GM12872 (cell line): Measurements from ENCODE around the gene ISG15.

Source experiments
- TF ChIP-seq, protein P1 (sequence below): IDR thresholded peaks from 3 replicates; pipeline ENCODE4 v1.5.1; 2011; ENCODE audit warnings: low read depth, mild to moderate bottlenecking, low read length, moderate library complexity; ENCODE audit not compliant: insufficient read depth

The ISG15 gene

DNA sequence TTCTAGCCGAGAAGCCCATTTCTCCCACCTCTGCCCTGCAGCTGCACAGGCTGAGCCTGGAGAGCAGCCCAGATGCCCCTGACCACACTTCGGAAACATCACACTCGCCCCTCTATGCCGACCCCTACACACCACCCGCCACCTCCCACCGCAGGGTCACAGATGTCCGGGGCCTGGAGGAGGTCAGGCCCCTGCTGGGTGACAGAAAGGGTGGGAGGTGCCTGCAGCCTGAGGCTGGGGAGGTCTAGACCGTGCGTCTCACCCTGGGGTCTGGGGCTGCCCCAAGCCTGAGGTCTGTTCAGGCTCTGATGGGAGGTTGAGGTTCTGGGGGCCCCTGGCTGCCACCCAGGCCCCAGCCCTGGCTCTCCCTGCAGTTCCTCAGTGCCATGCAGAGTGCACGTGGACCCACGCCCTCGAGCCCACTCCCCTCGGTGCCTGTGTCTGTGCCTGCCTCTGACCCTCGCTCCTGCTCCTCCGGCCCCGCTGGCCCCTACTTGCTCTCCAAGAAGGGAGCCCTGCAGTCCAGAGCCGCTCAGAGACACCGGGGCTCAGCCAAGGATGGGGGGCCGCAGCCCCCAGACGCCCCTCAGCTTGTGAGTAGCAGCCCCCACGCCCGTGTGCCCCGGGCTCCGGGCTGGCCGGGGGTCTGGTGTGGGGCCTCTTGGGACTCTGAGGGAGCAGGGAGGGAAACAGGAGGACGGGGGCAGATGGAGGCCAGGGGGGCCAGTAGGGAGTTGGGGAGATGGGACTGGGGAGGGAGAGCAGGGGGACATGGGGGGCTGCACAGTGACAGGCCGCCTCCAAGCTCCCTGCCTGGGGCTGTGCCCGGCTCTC is 39.6 kb upstream of the ISG15 start:
- TF ChIP-seq, protein P1, sequence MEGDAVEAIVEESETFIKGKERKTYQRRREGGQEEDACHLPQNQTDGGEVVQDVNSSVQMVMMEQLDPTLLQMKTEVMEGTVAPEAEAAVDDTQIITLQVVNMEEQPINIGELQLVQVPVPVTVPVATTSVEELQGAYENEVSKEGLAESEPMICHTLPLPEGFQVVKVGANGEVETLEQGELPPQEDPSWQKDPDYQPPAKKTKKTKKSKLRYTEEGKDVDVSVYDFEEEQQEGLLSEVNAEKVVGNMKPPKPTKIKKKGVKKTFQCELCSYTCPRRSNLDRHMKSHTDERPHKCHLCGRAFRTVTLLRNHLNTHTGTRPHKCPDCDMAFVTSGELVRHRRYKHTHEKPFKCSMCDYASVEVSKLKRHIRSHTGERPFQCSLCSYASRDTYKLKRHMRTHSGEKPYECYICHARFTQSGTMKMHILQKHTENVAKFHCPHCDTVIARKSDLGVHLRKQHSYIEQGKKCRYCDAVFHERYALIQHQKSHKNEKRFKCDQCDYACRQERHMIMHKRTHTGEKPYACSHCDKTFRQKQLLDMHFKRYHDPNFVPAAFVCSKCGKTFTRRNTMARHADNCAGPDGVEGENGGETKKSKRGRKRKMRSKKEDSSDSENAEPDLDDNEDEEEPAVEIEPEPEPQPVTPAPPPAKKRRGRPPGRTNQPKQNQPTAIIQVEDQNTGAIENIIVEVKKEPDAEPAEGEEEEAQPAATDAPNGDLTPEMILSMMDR: no peak

- TF ChIP-seq, protein P1: no peak
Measured at GRCh38 chr1:974293-974640, 39.0 kb upstream of the ISG15 start.

- TF ChIP-seq, protein P1: no peak
Measured at GRCh38 chr1:974687-975328, 38.5 kb upstream of the ISG15 start.

DNA sequence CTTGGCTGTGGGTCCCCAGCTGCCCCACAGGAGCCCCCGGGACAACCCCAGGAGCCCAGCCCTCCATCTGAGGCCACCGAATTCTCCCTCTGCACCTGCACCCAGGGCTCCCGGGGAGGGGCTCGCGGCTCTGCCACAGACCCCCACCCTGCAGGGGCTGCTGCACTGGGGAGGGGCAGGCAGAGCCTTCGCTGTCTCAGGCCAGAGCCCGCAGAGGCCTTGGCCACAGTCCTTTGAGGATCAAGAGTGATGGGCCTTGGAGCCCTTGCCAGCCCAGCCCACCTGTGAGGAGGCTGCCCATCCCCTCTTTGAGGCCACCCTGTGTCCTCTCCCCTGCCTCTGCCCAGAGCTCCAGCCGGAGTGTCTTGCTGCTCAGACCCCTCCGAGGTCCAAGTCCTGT is 37.9 kb upstream of the ISG15 start:
- TF ChIP-seq, protein P1: no peak

DNA sequence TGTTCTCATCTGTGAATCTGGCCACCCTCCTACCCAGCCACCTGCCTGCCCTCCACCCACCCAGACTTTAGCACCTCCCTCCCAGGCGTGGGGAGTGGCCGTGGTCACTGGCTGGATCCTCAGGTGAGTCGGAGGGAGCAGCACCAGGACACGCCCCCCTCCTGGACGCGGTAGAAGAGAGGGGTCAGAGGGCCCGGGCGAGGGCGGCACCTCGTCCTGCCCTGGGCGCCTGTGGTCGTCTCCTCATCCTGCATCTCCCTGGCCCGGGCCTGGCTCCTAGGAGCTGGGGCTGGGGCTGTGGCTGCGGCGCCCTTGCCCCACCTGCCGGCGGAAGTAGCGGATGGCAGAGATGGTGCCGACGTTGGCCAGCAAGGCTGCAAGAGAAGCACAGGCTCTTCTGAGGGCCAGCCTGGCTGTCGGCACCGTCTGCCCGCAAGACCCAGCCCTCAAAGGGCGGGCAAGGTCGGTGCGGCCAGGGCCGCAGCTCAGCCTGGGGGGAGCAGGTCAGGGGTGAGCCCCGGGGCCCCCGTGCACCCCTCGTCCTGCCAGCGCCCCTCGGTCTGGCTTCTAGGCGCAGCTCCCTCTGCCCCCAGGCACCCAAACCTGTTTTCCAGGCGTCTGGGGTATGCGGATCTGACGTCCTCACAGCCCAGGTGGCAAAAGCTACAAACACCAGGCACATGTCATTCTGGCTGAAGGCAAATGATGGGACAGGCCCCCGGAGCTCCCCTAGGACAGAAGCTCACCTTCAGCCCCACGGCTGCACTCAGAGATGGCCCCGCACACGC is 37.2 kb upstream of the ISG15 start:
- TF ChIP-seq, protein P1: peak; percentile 63

DNA sequence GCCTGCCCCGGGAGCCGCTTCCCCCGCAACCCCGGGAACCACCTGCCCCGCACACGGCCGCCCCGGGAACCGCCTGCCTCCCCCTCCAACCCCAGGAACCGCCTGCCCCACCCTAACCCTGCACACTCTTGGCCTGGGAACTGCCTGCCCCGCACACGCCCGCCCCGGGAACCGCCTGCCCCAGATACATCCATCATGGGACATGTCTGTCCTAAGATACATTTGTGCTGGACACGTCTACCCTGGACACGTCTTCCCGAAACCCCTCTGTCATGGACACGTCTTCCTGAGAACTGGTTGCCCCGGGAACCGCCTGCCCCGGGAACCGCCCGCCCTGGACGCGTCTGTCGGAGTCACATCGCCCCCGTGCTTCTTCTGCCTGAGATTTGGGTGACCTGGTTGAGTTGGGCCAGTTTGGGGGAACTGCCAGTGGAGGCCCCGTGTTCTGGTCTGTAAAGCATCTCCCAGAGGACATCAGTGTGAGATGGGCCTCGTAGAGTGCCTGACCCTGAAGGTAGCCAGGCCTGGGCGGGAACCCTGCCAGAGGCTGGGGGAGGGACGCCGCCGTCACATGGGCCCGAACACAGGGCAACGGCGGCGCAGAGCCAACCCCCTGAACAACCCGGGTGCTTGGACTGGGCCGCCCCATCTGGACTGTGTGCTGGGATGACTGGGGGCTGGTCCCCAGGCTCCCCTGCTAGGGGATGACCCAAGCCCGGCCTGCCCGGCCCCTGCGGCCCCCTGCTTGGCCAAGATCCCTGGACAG is 35.0 kb upstream of the ISG15 start:
- TF ChIP-seq, protein P1: no peak
